ENCODE measurements around the gene AMBRA1.

AMBRA1 gene, protein sequence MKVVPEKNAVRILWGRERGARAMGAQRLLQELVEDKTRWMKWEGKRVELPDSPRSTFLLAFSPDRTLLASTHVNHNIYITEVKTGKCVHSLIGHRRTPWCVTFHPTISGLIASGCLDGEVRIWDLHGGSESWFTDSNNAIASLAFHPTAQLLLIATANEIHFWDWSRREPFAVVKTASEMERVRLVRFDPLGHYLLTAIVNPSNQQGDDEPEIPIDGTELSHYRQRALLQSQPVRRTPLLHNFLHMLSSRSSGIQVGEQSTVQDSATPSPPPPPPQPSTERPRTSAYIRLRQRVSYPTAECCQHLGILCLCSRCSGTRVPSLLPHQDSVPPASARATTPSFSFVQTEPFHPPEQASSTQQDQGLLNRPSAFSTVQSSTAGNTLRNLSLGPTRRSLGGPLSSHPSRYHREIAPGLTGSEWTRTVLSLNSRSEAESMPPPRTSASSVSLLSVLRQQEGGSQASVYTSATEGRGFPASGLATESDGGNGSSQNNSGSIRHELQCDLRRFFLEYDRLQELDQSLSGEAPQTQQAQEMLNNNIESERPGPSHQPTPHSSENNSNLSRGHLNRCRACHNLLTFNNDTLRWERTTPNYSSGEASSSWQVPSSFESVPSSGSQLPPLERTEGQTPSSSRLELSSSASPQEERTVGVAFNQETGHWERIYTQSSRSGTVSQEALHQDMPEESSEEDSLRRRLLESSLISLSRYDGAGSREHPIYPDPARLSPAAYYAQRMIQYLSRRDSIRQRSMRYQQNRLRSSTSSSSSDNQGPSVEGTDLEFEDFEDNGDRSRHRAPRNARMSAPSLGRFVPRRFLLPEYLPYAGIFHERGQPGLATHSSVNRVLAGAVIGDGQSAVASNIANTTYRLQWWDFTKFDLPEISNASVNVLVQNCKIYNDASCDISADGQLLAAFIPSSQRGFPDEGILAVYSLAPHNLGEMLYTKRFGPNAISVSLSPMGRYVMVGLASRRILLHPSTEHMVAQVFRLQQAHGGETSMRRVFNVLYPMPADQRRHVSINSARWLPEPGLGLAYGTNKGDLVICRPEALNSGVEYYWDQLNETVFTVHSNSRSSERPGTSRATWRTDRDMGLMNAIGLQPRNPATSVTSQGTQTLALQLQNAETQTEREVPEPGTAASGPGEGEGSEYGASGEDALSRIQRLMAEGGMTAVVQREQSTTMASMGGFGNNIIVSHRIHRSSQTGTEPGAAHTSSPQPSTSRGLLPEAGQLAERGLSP (N-terminal part only)

DNA sequence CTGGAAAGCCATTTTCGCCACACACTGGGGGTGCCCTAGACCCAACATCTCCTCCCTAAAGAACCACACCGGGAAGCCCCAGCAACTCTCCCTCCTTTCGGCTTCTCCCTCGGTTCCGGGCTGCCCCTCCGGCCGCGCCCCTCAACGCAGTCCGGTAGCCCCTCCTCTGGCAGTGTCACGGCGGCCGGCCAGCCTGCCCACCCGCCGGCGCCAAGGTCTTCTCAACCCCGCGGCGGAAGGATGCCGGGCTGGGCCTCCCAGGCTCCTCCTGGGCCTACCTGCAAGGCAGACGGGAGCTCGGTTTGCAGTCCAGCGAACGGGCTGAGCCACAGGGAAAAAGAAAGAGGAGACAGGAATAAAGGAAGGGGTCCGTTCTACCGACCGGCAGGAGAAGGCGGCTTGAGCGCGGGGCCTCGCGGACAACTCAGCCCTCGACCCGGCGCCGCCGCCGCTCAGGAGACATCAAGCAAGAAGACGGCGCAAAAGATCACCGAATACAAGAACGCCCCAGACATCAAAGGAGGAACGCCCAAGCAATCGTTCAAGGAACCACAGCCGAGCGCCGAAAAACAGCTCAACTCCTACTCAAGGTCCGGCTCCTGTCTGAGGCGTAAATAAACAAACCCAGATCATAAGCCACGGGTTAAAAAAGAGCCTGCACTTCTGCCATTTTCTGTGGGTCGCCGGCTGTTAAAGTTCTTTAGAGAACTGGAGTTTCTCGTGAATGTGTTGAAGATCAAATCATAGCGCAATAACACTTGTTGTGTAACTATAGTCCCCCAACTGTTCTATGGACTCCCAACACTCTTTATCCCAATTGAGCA is at the start of gene AMBRA1:
TSS of gene AMBRA1 (minus strand) at position 474 of the 824 bp plus-strand sequence. CDS start 45,643 bp downstream, outside the sequence.
- Histone ChIP-seq H3K9ac (ENCODE audit: low read depth, low read length) (peak within 1 kb of the TSS; percentile 89), H3K4me1 (ENCODE audit: insufficient read depth, low read length) (no peaks in the 10 kb centered on the region; the same call in none of the 2 replicates), H3K36me3 (ENCODE audit: insufficient read depth, low read length) (no peaks in the 10 kb centered on the region), H3K9me3 (ENCODE audit: control insufficient read depth, insufficient read depth, low read length) (no peaks in the 10 kb centered on the region)

DNA sequence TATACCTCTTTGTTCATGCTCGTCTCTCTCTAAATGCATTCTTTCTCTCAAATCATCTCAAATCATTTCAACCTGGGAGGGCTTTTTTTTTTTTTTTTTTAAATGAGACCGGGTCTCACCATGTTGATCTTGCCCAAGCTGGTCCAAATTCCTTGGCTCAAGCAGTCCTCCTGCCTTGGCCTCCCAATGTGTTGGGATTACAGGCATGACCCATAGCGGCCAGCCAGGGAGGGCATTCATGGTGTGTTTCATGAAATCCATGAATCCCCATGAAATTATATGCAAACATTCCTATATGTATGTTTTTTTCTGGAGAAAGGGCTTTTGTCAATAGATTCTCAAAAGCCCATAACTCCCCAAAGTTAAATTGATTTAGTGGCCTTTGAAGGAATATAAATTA is 49.7 kb upstream of the AMBRA1 start:
- Histone ChIP-seq H3K9ac (ENCODE audit: low read depth, low read length) (no peak overlapping the region), H3K4me1 (ENCODE audit: insufficient read depth, low read length) (no peaks in the 10 kb centered on the region), H3K36me3 (ENCODE audit: insufficient read depth, low read length) (peaks cover 4% of the 10 kb centered on the region), H3K9me3 (ENCODE audit: control insufficient read depth, insufficient read depth, low read length) (no peaks in the 10 kb centered on the region)

DNA sequence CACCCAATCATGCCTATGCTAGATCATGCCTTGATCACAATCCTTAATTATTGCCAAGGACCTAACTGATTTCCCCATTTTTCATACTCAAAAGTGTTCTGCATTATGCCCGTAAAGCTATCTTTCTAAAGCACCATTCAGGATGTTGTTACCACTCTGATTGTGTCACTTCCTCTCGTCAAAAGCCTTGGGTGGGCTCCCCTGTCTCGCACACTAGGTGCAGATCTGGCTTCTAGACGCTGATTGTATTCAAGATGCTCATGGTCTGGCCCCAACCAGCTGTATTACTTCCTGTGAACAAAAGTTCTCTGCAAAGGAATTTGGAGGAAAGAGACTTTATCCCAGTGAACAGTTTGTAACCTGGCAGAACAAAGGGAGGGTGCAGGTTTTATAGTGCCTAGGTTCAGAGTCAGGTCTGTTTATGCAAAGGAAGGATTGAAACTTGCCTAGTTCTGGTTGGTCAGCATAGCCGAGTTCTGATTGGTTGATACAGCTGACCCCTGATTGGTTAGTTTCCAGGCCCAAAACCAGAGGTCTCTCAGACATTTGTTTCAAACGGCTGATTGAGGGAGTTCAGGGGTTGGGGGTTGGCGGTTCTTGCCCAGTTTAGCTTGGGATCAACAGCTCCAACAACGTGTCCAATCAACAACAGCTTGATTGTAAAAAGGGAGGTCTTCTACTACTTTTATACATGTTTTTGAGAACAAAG is 49.0 kb upstream of the AMBRA1 start:
- Histone ChIP-seq H3K36me3 (ENCODE audit: insufficient read depth, low read length) (peaks cover 4% of the 10 kb centered on the region), H3K9ac (ENCODE audit: low read depth, low read length) (no peak overlapping the region)

DNA sequence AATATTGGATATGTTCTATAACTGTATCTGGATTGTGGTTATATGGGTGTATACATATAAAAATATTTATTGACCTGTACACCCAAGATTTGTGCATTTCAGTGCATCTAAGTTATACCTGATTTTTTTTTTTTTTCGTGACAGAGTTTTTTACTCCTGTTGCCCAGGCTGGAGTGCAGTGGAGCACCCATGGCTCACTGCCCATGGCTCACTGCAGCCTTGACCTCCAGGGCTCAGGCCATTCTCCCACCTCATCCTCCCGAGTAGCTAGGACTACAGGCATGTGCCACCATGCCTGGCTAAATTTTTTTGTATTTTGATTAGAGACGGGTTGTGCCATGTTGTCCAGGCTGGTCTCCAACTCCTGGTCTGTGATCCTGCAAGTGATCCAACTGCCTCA is 47.8 kb upstream of the AMBRA1 start:
- peaks cover 4% of the 10 kb centered on the region for H3K36me3 ChIP-seq (ENCODE audit: insufficient read depth, low read length)
- no peak overlapping the region for H3K9ac ChIP-seq (ENCODE audit: low read depth, low read length)

More for the DNA sequence above, 49.0 kb upstream of the AMBRA1 start:
- Histone ChIP-seq H3K9me3 (ENCODE audit: control insufficient read depth, insufficient read depth, low read length) (no peaks in the 10 kb centered on the region), H3K4me1 (ENCODE audit: insufficient read depth, low read length) (no peaks in the 10 kb centered on the region)

DNA sequence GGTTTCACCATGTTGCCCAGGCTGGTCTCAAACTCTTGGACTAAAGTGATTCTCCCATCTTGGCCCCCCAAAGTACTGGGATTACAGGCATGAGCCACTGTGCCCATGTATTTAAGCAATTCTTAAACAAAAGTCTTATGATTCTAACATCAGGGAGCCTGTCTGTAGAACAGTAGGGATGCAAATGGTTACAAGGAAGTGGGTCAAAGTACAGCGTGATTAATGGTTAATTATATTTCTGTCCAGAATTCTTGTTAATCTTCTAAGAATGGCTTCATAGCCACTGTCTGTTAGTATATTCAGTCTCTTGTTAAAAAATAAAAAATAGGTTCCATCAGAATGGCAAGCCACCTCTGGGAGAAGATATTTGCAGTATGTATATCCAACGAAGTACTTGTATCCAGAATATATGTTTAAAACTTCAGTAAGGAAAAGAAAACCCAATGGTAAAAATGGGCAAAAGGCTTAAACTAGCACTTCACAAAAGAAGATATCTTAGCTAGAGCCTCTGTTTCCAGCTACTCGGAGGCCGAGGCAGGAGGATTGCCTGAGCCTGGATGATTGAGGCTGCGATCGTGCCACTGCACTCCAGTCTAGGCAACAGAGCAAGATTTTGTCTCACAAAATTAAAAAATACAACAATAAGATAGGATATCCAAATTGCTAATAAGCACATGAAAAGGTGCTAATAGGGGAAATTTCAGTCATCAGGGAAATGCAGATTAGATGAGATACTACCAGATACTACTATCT is 46.4 kb upstream of the AMBRA1 start:
- H3K9me3 ChIP-seq (ENCODE audit: control insufficient read depth, insufficient read depth, low read length) = no peaks in the 10 kb centered on the region
- H3K4me1 ChIP-seq (ENCODE audit: insufficient read depth, low read length) = no peaks in the 10 kb centered on the region
- H3K36me3 ChIP-seq (ENCODE audit: insufficient read depth, low read length) = peaks cover 4% of the 10 kb centered on the region; the same call in 1 of the 2 replicates
- no peak overlapping the region for H3K9ac ChIP-seq (ENCODE audit: low read depth, low read length)

More for the DNA sequence above, 47.8 kb upstream of the AMBRA1 start:
- no peaks in the 10 kb centered on the region for H3K9me3 ChIP-seq (ENCODE audit: control insufficient read depth, insufficient read depth, low read length)
- no peaks in the 10 kb centered on the region for H3K4me1 ChIP-seq (ENCODE audit: insufficient read depth, low read length)

DNA sequence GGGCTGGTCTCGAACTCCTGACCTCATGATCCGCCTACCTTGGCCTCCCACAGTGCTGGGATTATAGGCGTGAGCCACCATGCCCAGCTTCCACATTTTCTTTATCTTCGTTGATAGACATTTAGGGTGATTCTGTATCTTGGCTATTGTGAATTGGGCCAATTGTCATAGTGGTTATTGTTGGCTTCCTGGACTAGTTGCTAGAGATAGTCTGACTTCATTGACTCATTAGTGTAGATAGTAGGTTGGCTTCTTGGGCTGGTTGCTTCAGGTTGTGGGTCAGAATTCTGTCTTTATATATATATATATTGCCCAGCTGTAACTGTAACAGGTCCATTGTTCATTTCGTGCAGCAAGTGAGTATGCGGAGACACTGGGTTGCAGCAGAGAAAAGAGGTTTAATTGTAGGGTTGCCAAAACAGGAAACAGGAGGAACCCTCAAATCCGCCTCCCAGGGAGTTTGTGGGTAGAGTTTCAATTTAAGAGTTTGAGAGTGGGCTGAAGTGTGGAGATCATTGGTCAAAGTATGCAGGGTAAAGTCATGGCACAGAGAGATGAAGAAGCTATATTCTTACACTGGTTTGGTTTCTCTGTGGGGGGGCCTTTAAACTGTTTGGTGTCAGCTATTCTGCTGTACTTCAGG is 45.5 kb upstream of the AMBRA1 start:
- Histone ChIP-seq H3K4me1 (ENCODE audit: insufficient read depth, low read length) (no peaks in the 10 kb centered on the region), H3K9me3 (ENCODE audit: control insufficient read depth, insufficient read depth, low read length) (no peaks in the 10 kb centered on the region), H3K36me3 (ENCODE audit: insufficient read depth, low read length) (no peaks in the 10 kb centered on the region; the same call in 1 of the 2 replicates), H3K9ac (ENCODE audit: low read depth, low read length) (no peak overlapping the region)

DNA sequence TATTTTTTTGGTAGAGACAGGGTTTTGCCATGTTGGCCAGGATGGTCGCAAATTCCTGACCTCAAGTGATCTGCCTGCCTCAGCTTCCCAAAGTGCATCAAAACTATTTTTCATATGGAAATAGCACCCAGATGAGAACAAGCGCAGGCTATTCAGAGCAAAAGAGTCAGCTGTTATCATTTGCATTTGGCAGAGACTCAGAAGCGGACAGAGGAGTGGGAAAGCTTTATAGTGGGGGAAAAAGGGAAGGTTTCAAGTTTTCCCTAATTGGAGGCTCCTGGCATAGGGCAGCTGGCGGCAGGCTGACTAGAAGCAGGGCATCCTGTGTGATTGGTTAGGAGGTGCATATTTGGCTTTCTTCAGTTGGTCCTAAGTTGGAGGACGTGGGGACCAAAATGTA is 43.7 kb upstream of the AMBRA1 start:
- H3K36me3 ChIP-seq (ENCODE audit: insufficient read depth, low read length) = no peaks in the 10 kb centered on the region; the same call in 1 of the 2 replicates
- H3K9me3 ChIP-seq (ENCODE audit: control insufficient read depth, insufficient read depth, low read length) = no peaks in the 10 kb centered on the region
- no peaks in the 10 kb centered on the region for H3K4me1 ChIP-seq (ENCODE audit: insufficient read depth, low read length)
- H3K9ac ChIP-seq (ENCODE audit: low read depth, low read length) = no peak overlapping the region

DNA sequence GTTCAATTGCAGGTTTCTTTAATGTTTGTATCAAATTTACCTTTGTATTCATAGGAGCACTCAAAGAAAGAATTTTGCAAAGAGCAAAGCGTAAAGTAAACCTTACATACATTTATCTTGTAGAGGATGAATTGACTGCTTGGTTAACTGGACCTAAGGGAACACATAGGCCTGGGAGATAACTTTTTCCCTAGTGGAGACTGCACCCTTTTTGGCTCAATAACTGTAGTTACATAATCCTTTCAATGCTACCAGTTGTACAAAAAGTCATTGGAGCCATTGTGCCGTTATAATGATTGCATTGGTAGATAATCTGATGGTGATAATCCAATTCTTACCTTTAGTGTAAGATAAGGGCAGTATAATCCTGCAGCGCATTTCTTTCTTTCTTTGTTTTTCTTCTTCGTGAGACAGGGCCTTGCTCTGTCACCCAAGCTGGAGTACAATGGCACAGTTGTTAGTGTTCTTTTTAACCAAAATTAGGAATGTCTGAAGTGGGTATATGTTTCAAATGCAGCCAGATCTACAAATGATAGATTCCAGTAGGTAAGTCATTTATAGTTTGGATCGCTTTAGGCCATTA is 41.8 kb upstream of the AMBRA1 start:
- H3K9ac ChIP-seq (ENCODE audit: low read depth, low read length) = no peak overlapping the region
- H3K36me3 ChIP-seq (ENCODE audit: insufficient read depth, low read length) = no peaks in the 10 kb centered on the region; the same call in 1 of the 2 replicates
- H3K4me1 ChIP-seq (ENCODE audit: insufficient read depth, low read length) = no peaks in the 10 kb centered on the region
- no peaks in the 10 kb centered on the region for H3K9me3 ChIP-seq (ENCODE audit: control insufficient read depth, insufficient read depth, low read length)

DNA sequence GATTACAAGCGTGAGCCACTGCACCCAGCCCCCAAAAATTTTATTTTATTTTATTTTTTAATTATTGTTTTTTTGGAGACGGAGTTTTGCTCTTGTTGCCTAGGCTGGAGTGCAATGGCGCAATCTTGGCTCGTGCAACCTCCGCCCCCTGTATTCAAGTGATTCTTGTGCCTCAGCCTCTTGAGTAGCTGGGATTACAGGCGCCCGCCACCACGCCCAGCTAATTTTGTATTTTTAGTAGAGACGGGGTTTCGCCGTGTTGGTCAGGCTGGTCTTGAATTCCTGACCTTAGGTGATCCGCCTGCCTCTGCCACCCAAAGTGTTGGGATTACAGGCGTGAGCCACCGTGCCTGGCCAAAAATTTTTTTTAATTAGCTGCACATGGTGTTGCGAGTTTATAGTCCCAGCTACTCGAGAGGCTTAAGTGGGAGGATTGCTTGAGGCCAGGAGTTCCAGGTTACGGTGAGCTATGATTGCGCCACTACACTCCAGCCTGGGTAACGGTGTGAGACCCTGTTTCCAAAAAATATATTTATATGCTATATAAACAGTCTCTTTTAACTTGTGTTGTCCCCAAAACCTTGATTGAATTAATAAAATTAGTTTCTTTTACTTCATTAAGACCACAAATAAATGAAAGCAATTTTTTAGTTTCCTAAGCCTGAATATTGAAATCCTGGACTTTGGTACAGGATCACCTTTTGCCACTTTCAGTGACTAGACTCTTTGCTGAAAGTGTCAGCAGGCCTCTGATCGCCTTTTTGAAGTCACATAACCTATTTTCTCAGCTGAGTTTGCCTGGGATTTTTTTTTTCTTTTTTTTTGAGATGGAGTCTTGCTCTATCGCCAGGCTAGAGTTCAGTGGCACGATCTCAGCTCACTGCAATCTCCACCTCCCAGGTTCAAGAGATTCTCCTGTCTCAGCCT is 39.7 kb upstream of the AMBRA1 start:
- Histone ChIP-seq H3K9me3 (ENCODE audit: control insufficient read depth, insufficient read depth, low read length) (no peaks in the 10 kb centered on the region), H3K4me1 (ENCODE audit: insufficient read depth, low read length) (no peaks in the 10 kb centered on the region), H3K36me3 (ENCODE audit: insufficient read depth, low read length) (peaks cover 4% of the 10 kb centered on the region), H3K9ac (ENCODE audit: low read depth, low read length) (no peak overlapping the region)

DNA sequence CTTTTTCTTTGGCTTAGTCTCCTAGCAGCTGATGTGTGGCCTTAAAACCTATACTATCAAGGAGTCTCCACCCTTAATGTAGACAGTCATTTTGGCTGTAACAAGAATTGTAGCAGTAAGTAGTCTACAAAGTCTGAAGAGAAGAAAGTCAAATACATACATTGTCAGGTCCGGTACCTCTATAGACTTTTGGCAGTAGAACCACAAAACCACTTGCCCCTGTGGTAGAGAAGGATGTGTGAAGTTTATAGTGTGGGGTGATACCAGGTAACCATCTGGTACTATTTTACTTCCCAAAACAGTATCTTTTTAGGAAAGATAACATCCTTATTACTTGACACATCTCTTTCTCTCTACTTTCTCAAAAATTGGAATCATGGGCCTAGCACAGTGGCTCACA is 38.7 kb upstream of the AMBRA1 start:
- Histone ChIP-seq H3K36me3 (ENCODE audit: insufficient read depth, low read length) (peaks cover 4% of the 10 kb centered on the region), H3K4me1 (ENCODE audit: insufficient read depth, low read length) (no peaks in the 10 kb centered on the region), H3K9me3 (ENCODE audit: control insufficient read depth, insufficient read depth, low read length) (no peaks in the 10 kb centered on the region), H3K9ac (ENCODE audit: low read depth, low read length) (no peak overlapping the region)

DNA sequence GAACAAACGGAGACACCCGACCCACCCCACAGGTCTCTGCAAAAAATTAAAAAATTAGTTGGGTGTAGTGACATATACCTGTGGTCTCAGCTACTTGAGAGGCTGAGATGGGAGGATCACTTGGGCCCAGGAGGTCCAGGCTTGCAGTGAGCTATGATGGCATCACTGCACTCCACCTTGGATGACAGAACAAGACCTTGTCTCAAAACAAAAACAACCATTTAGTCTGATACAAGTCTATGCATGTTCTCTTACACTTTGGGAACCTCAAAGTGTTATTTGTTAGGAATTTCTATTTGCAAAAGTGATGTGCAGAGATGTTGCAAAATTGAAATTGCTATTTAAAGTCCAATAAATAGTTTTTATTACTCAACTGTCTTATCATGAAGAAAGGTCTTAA is 37.9 kb upstream of the AMBRA1 start:
- Histone ChIP-seq H3K4me1 (ENCODE audit: insufficient read depth, low read length) (no peaks in the 10 kb centered on the region), H3K36me3 (ENCODE audit: insufficient read depth, low read length) (peaks cover 4% of the 10 kb centered on the region), H3K9me3 (ENCODE audit: control insufficient read depth, insufficient read depth, low read length) (no peaks in the 10 kb centered on the region), H3K9ac (ENCODE audit: low read depth, low read length) (no peak overlapping the region)
